Trophoblast cell (in vitro differentiated cells and primary cell): ENCODE results near the gene CCDC85A.

Experiments used
- DNase-seq, 2 donors: peaks; one replicate each; pipeline ENCODE4 v3.0.0-alpha.2; 2016
- H2AFZ ChIP-seq: 2 replicates; pipeline ENCODE4 v1.6.1; 2013; ENCODE audit warnings: low read length, moderate library complexity, mild to moderate bottlenecking; ENCODE audit not compliant: insufficient read depth, poor library complexity
- H2AK5ac ChIP-seq: 2 replicates; pipeline ENCODE4 v1.6.1; 2013; ENCODE audit warnings: mild to moderate bottlenecking, low read length
- H2BK120ac ChIP-seq: 2 replicates; pipeline ENCODE4 v1.6.1; 2013; ENCODE audit warnings: low read length, mild to moderate bottlenecking, moderate library complexity; ENCODE audit not compliant: insufficient read depth, poor library complexity
- H2BK12ac ChIP-seq: 2 replicates; pipeline ENCODE4 v1.6.1; 2013; ENCODE audit warnings: mild to moderate bottlenecking, low read length, moderate library complexity
- H2BK5ac ChIP-seq: 2 replicates; pipeline ENCODE4 v1.6.1; 2013; ENCODE audit warnings: low read length, low read depth, moderate library complexity, mild to moderate bottlenecking; ENCODE audit not compliant: poor library complexity
- H3K14ac ChIP-seq: 2 replicates; pipeline ENCODE4 v1.6.1; 2013; ENCODE audit warnings: mild to moderate bottlenecking, low read length
- H3K18ac ChIP-seq: 2 replicates; pipeline ENCODE4 v1.6.1; 2013; ENCODE audit warnings: mild to moderate bottlenecking, low read length
- H3K23ac ChIP-seq: 2 replicates; pipeline ENCODE4 v1.6.1; 2013; ENCODE audit warnings: low read length
- H3K27ac ChIP-seq: 2 replicates; pipeline ENCODE4 v1.5.1; 2013; ENCODE audit warnings: low read depth, mild to moderate bottlenecking, inconsistent platforms, low read length, moderate library complexity
- H3K27me3 ChIP-seq: 2 replicates; pipeline ENCODE4 v1.6.1; 2013; ENCODE audit warnings: inconsistent platforms, mild to moderate bottlenecking, low read length, moderate library complexity; ENCODE audit not compliant: insufficient read depth
- H3K36me3 ChIP-seq, 2 experiments: 1 replicate in 1 of 2; 2 replicates in 1 of 2; pipeline ENCODE4 v1.6.1; 2013; ENCODE audit warnings: low read length in 2 of 2, mild to moderate bottlenecking in 2 of 2, moderate library complexity in 1 of 2; ENCODE audit not compliant: insufficient read depth in 2 of 2, control insufficient read depth in 1 of 2
- H3K4ac ChIP-seq: 2 replicates; pipeline ENCODE4 v1.6.1; 2013; ENCODE audit warnings: low read depth, mild to moderate bottlenecking, low read length, moderate library complexity
- H3K4me1 ChIP-seq, 2 experiments: 1 replicate in 1 of 2; 2 replicates in 1 of 2; pipeline ENCODE4 v1.6.1; 2013; ENCODE audit warnings: low read length in 2 of 2, mild to moderate bottlenecking in 2 of 2, moderate library complexity in 1 of 2; ENCODE audit not compliant: insufficient read depth in 2 of 2, control insufficient read depth in 1 of 2
- H3K4me2 ChIP-seq: 2 replicates; pipeline ENCODE4 v1.6.1; 2013; ENCODE audit warnings: inconsistent platforms, mild to moderate bottlenecking, low read length, moderate library complexity
- H3K4me3 ChIP-seq: 2 replicates; pipeline ENCODE4 v1.5.1; 2013; ENCODE audit warnings: mild to moderate bottlenecking, low read depth, low read length, inconsistent platforms
- H3K79me1 ChIP-seq: one replicate; pipeline ENCODE4 v1.6.1; 2013; ENCODE audit warnings: low read length
- H3K79me2 ChIP-seq: 2 replicates; pipeline ENCODE4 v1.6.1; 2013; ENCODE audit warnings: low read length, mild to moderate bottlenecking; ENCODE audit not compliant: control insufficient read depth, insufficient read depth, poor library complexity
- H3K9ac ChIP-seq: 2 replicates; pipeline ENCODE4 v1.6.1; 2013; ENCODE audit warnings: mild to moderate bottlenecking, low read length
- H3K9me3 ChIP-seq: 2 replicates; pipeline ENCODE4 v1.6.1; 2013; ENCODE audit warnings: low read depth, mild to moderate bottlenecking, control low read depth, inconsistent platforms, low read length; ENCODE audit not compliant: insufficient read depth
- H4K12ac ChIP-seq: 2 replicates; pipeline ENCODE4 v1.6.1; 2013; ENCODE audit warnings: low read depth, mild to moderate bottlenecking, low read length, moderate library complexity
- H4K8ac ChIP-seq: 2 replicates; pipeline ENCODE4 v1.6.1; 2013; ENCODE audit warnings: low read depth, mild to moderate bottlenecking, low read length, moderate library complexity
- H4K91ac ChIP-seq: one replicate; pipeline ENCODE4 v1.6.1; 2013; ENCODE audit warnings: low read depth, mild to moderate bottlenecking, low read length, moderate library complexity
- WGBS: extraction: QIAGEN DNeasy Blood & Tissue Kit; methylation state at CpG from one replicate; pipeline ENCODE4 v1.1.7; 2013; ENCODE audit warnings: missing lambda C conversion rate; ENCODE audit not compliant: insufficient read length, insufficient coverage; ENCODE audit errors: extremely low coverage; 5-methylcytosine and 5-hydroxymethylcytosine counted together

Gene CCDC85A

DNA sequence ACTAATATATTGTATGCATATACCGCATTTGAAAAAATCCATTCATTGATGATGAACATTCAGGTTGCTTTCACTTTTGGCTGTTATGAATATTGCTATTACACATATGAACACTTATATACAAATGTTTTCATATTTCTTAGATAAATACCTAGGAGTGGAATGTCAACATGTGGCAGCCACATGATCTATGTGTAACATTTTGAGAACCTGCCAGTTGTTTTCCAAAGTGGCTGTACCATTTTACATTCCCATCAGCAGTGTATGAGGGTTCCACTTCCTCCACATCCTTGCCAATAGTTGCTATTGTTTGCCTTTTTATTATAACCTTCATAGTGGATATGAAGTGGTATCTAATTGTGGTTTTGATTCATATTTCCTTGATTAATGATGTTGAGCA is 40.5 kb downstream of the CCDC85A start:
- Histone ChIP-seq H3K23ac (no peak overlapping the region), H2BK120ac (no peak overlapping the region), H3K79me1 (no peaks in the 10 kb centered on the region), H2BK12ac (no peak overlapping the region), H3K14ac (no peak overlapping the region), H2AFZ (no peak overlapping the region), H3K27ac (no peak overlapping the region), H4K91ac (no peak overlapping the region), H4K12ac (no peak overlapping the region), H3K18ac (no peak overlapping the region), H3K9ac (no peak overlapping the region), H3K36me3 (no peaks in the 10 kb centered on the region), H3K4ac (no peak overlapping the region), H3K9me3 (no peaks in the 10 kb centered on the region), H3K4me2 (no peak overlapping the region), H3K79me2 (no peaks in the 10 kb centered on the region), H3K4me1 (no peaks in the 10 kb centered on the region), H2AK5ac (no peak overlapping the region), H2BK5ac (no peak overlapping the region), H3K4me3 (no peak overlapping the region), H4K8ac (no peak overlapping the region), H3K27me3 (no peaks in the 10 kb centered on the region)
- no peak for DNase-seq
- no CpG with 5 or more reads among the region's 1 CpG for WGBS

GRCh38 chr2:56227811-56228210 is 44.0 kb downstream of the CCDC85A start:
- no peak overlapping the region for H2BK5ac ChIP-seq
- no peak overlapping the region for H4K8ac ChIP-seq
- no peaks in the 10 kb centered on the region for H3K79me2 ChIP-seq
- no peaks in the 10 kb centered on the region for H3K9me3 ChIP-seq
- no peak overlapping the region for H2BK12ac ChIP-seq
- H2AFZ ChIP-seq, result no peak overlapping the region
- WGBS, result no CpG with 5 or more reads among the region's 1 CpG
- no peak overlapping the region for H3K18ac ChIP-seq
- H3K4ac ChIP-seq, result no peak overlapping the region
- H4K91ac ChIP-seq, result no peak overlapping the region
- H3K4me3 ChIP-seq, result no peak overlapping the region
- H3K9ac ChIP-seq, result no peak overlapping the region
- H4K12ac ChIP-seq, result no peak overlapping the region
- no peak overlapping the region for H3K27ac ChIP-seq
- H3K27me3 ChIP-seq, result no peaks in the 10 kb centered on the region
- no peak overlapping the region for H2AK5ac ChIP-seq
- H3K36me3 ChIP-seq, result no peaks in the 10 kb centered on the region
- H3K79me1 ChIP-seq, result no peaks in the 10 kb centered on the region
- no peak overlapping the region for H3K23ac ChIP-seq
- DNase-seq, result no peak
- no peaks in the 10 kb centered on the region for H3K4me1 ChIP-seq
- no peak overlapping the region for H2BK120ac ChIP-seq
- no peak overlapping the region for H3K14ac ChIP-seq
- H3K4me2 ChIP-seq, result no peak overlapping the region

- no peaks in the 10 kb centered on the region for H3K36me3 ChIP-seq
- H3K4me3 ChIP-seq, result no peak overlapping the region
- H4K91ac ChIP-seq, result no peak overlapping the region
- no peak overlapping the region for H3K9ac ChIP-seq
- DNase-seq, result no peak
- no peak overlapping the region for H4K12ac ChIP-seq
- no peaks in the 10 kb centered on the region for H3K4me1 ChIP-seq
- H2BK5ac ChIP-seq, result no peak overlapping the region
- no peak overlapping the region for H2AFZ ChIP-seq
- no peaks in the 10 kb centered on the region for H3K79me2 ChIP-seq
- no peak overlapping the region for H2BK120ac ChIP-seq
- no peak overlapping the region for H2BK12ac ChIP-seq
- no peaks in the 10 kb centered on the region for H3K9me3 ChIP-seq
- H3K18ac ChIP-seq, result no peak overlapping the region
- H3K4me2 ChIP-seq, result no peak overlapping the region
- H3K4ac ChIP-seq, result no peak overlapping the region
- H3K14ac ChIP-seq, result no peak overlapping the region
- H3K27ac ChIP-seq, result no peak overlapping the region
- WGBS, result no CpG with 5 or more reads among the region's 6 CpGs
- H2AK5ac ChIP-seq, result no peak overlapping the region
- H3K79me1 ChIP-seq, result no peaks in the 10 kb centered on the region
- H3K23ac ChIP-seq, result no peak overlapping the region
- no peaks in the 10 kb centered on the region for H3K27me3 ChIP-seq
- H4K8ac ChIP-seq, result no peak overlapping the region
Observed at GRCh38 chr2:56229397-56230060, 45.7 kb downstream of the CCDC85A start.

GRCh38 chr2:56230156-56230555 is 46.4 kb downstream of the CCDC85A start:
- no CpG with 5 or more reads among the region's 2 CpGs for WGBS
- Histone ChIP-seq H3K14ac (no peak overlapping the region), H3K4me3 (no peak overlapping the region), H2AK5ac (no peak overlapping the region), H2BK5ac (no peak overlapping the region), H3K4me2 (no peak overlapping the region), H3K4me1 (no peaks in the 10 kb centered on the region), H2AFZ (no peak overlapping the region), H3K79me1 (no peaks in the 10 kb centered on the region), H2BK120ac (no peak overlapping the region), H4K12ac (no peak overlapping the region), H3K27ac (no peak overlapping the region), H2BK12ac (no peak overlapping the region), H3K9me3 (no peaks in the 10 kb centered on the region), H3K4ac (no peak overlapping the region), H4K91ac (no peak overlapping the region), H3K36me3 (no peaks in the 10 kb centered on the region), H4K8ac (no peak overlapping the region), H3K18ac (no peak overlapping the region), H3K9ac (no peak overlapping the region), H3K79me2 (no peaks in the 10 kb centered on the region), H3K23ac (no peak overlapping the region), H3K27me3 (no peaks in the 10 kb centered on the region)
- no peak for DNase-seq
